ENCODE measurements around the gene TCAF1. TPM values are rescaled to one million over a fixed set of nuclear protein-coding genes. Genes with fewer than 3 reads are reported as not detected.
A peak's percentile ranks its signal among the peaks of the same experiment; 100 is the strongest.
"Not testable (repeated sequence)": the region's sequence is repeated elsewhere in the genome, so short reads cannot be mapped to it uniquely, and the experiment has no call there.

Gene TCAF1
- total RNA-seq, 2 donors from 2014 or later = 28.4 to 28.6 TPM

GRCh38 chr7:143882020-143882603, 19.9 kb downstream of the TCAF1 start:
- H3K4me1 ChIP-seq (ENCODE audit: control insufficient read depth in 1 of 2, low read depth in 2 of 2) = peaks cover 6 to 35% of the 10 kb centered on the region in 2 donors

GRCh38 chr7:143878884-143879283, 23.1 kb downstream of the TCAF1 start:
- Histone ChIP-seq H3K4me3 (no peak overlapping the region), H3K27ac (no peak overlapping the region), H3K36me3 (peaks cover 5% of the 10 kb centered on the region), H3K4me1 (ENCODE audit: control insufficient read depth in 1 of 2, low read depth in 2 of 2) (peaks cover 0 to 19% of the 10 kb centered on the region in 2 donors), H3K27me3 (replicated peaks; ENCODE audit: insufficient read depth) (no peaks in the 10 kb centered on the region), H3K9me3 (no peaks in the 10 kb centered on the region)
- TF ChIP-seq CTCF (IDR thresholded peaks at IDR 0.05) = no peak
- no peak for DNase-seq (ENCODE audit: low spot score)
- no peak for ATAC-seq (ENCODE audit: insufficient number of reproducible peaks, low FRiP score, low read depth)

More at GRCh38 chr7:143882020-143882603, 19.9 kb downstream of the TCAF1 start:
- no peaks in the 10 kb centered on the region for H3K9me3 ChIP-seq
- no peak for ATAC-seq (ENCODE audit: insufficient number of reproducible peaks, low FRiP score, low read depth)
- peak overlapping the region; percentile 70 for H3K4me3 ChIP-seq
- no peak for TF ChIP-seq CTCF (IDR thresholded peaks at IDR 0.05)
- no peak for DNase-seq (ENCODE audit: low spot score)
- H3K27ac ChIP-seq = peak overlapping the region in 1 of 2 donors; percentile 15
- no peaks in the 10 kb centered on the region for H3K36me3 ChIP-seq
- no peaks in the 10 kb centered on the region for H3K27me3 ChIP-seq (replicated peaks; ENCODE audit: insufficient read depth)

- no peak for DNase-seq (ENCODE audit: low spot score)
- Histone ChIP-seq H3K4me1 (ENCODE audit: control insufficient read depth in 1 of 2, low read depth in 2 of 2) (peaks cover 0 to 12% of the 10 kb centered on the region in 2 donors), H3K4me3 (no peak overlapping the region), H3K36me3 (peaks cover 5% of the 10 kb centered on the region), H3K9me3 (no peaks in the 10 kb centered on the region), H3K27ac (no peak overlapping the region), H3K27me3 (replicated peaks; ENCODE audit: insufficient read depth) (no peaks in the 10 kb centered on the region)
- ATAC-seq (ENCODE audit: insufficient number of reproducible peaks, low FRiP score, low read depth) = no peak
- no peak for TF ChIP-seq CTCF (IDR thresholded peaks at IDR 0.05)
Measured at GRCh38 chr7:143877098-143877497, 24.9 kb downstream of the TCAF1 start.

GRCh38 chr7:143876218-143876617, 25.8 kb downstream of the TCAF1 start:
- ATAC-seq (ENCODE audit: insufficient number of reproducible peaks, low FRiP score, low read depth) = no peak
- no peaks in the 10 kb centered on the region for H3K27me3 ChIP-seq (replicated peaks; ENCODE audit: insufficient read depth)
- no peak for TF ChIP-seq CTCF (IDR thresholded peaks at IDR 0.05)
- no peak for DNase-seq (ENCODE audit: low spot score)
- H3K4me3 ChIP-seq = no peak overlapping the region
- H3K4me1 ChIP-seq (ENCODE audit: control insufficient read depth in 1 of 2, low read depth in 2 of 2) = peaks cover 0 to 3% of the 10 kb centered on the region in 2 donors
- H3K27ac ChIP-seq = no peak overlapping the region
- H3K9me3 ChIP-seq = no peaks in the 10 kb centered on the region
- H3K36me3 ChIP-seq = peaks cover 5% of the 10 kb centered on the region

- H3K4me1 ChIP-seq (ENCODE audit: control insufficient read depth in 1 of 2, low read depth in 2 of 2); H3K27ac ChIP-seq; DNase-seq (ENCODE audit: low spot score); H3K36me3 ChIP-seq; H3K9me3 ChIP-seq; H3K4me3 ChIP-seq; H3K27me3 ChIP-seq (replicated peaks; ENCODE audit: insufficient read depth); ATAC-seq (ENCODE audit: insufficient number of reproducible peaks, low FRiP score, low read depth): not testable (repeated sequence)
Measured at GRCh38 chr7:143873242-143873641, 28.7 kb downstream of the TCAF1 start.

- H3K4me3 ChIP-seq; H3K27ac ChIP-seq; DNase-seq (ENCODE audit: low spot score); ATAC-seq (ENCODE audit: insufficient number of reproducible peaks, low FRiP score, low read depth); H3K36me3 ChIP-seq; H3K27me3 ChIP-seq (replicated peaks; ENCODE audit: insufficient read depth); H3K4me1 ChIP-seq (ENCODE audit: control insufficient read depth in 1 of 2, low read depth in 2 of 2); H3K9me3 ChIP-seq: not testable (repeated sequence)
Measured at GRCh38 chr7:143871534-143871933, 30.4 kb downstream of the TCAF1 start.

GRCh38 chr7:143857994-143858393, 44.0 kb downstream of the TCAF1 start:
- not testable (repeated sequence) for H3K9me3 ChIP-seq; ATAC-seq (ENCODE audit: insufficient number of reproducible peaks, low FRiP score, low read depth); H3K36me3 ChIP-seq; DNase-seq (ENCODE audit: low spot score); H3K4me1 ChIP-seq (ENCODE audit: control insufficient read depth in 1 of 2, low read depth in 2 of 2); H3K4me3 ChIP-seq; H3K27ac ChIP-seq; H3K27me3 ChIP-seq (replicated peaks; ENCODE audit: insufficient read depth)

GRCh38 chr7:143855443-143855842, 46.5 kb downstream of the TCAF1 start:
- DNase-seq (ENCODE audit: low spot score); H3K4me1 ChIP-seq (ENCODE audit: control insufficient read depth in 1 of 2, low read depth in 2 of 2); H3K4me3 ChIP-seq; ATAC-seq (ENCODE audit: insufficient number of reproducible peaks, low FRiP score, low read depth); H3K27ac ChIP-seq; H3K36me3 ChIP-seq; H3K9me3 ChIP-seq; H3K27me3 ChIP-seq (replicated peaks; ENCODE audit: insufficient read depth): not testable (repeated sequence)

Data from thoracic aorta (tissue), 2 donors.